Lower lobe of right lung (tissue), 2 donors: ENCODE data around the gene FUT4. TPM values are rescaled to one million over a fixed set of nuclear protein-coding genes. Genes with fewer than 3 reads are reported as not detected.
A peak's percentile ranks its signal among the peaks of the same experiment; 100 is the strongest.
"Not testable (repeated sequence)": the region's sequence is repeated elsewhere in the genome, so short reads cannot be mapped to it uniquely, and the experiment has no call there.

Source experiments
- ATAC-seq, 2 donors: fragments of 200-7000 bp; cut with Tn5 transposase; one replicate each; pipeline ENCODE4 v1.9.1; 2020 to 2022; ENCODE audit warnings: mild to moderate bottlenecking in 2 of 2, moderate library complexity in 2 of 2
- DNase-seq: peaks from one replicate; pipeline ENCODE4 v3.0.0-alpha.2; 2020
- H3K27ac ChIP-seq: fragments of 200-600 bp; one replicate; pipeline ENCODE4 v1.8.0; 2022
- H3K27me3 ChIP-seq: fragments of 200-600 bp; one replicate; pipeline ENCODE4 v1.8.0; 2022; ENCODE audit warnings: low read depth
- H3K36me3 ChIP-seq: fragments of 200-600 bp; one replicate; pipeline ENCODE4 v1.8.0; 2022; ENCODE audit warnings: mild to moderate bottlenecking
- H3K4me1 ChIP-seq: fragments of 200-600 bp; one replicate; pipeline ENCODE4 v1.8.0; 2022
- H3K4me3 ChIP-seq: fragments of 200-600 bp; one replicate; pipeline ENCODE4 v1.8.0; 2022; ENCODE audit warnings: mild to moderate bottlenecking
- H3K9me3 ChIP-seq: fragments of 200-600 bp; one replicate; pipeline ENCODE4 v1.8.0; 2022
- intact Hi-C: fragments of 100-400 bp; cut with DNase I; formaldehyde crosslinking; loops from one replicate; pipeline ENCODE4 v1.11.0; 2022
- total RNA-seq: library from RNA; stranded (reverse); fragmentation: NEBNext Ultra II Directional; extraction: Animal tissue kit (Norgen Biotek cat#: 25700); gene quantifications from one replicate; pipeline ENCODE4 v1.2.1, GENCODE V29; 2021
- TF ChIP-seq, protein P1 (sequence below): fragments of 200-600 bp; IDR thresholded peaks from one replicate; pipeline ENCODE4 v1.8.0; 2022; ENCODE audit warnings: antibody characterized with exemption, mild to moderate bottlenecking
- donor health status: DM: no; HTN: yes; CAD: no; lungs with severe emphysema.

The FUT4 gene
- total RNA-seq, 1 donor from 2014 or later, result 7.1 TPM

DNA sequence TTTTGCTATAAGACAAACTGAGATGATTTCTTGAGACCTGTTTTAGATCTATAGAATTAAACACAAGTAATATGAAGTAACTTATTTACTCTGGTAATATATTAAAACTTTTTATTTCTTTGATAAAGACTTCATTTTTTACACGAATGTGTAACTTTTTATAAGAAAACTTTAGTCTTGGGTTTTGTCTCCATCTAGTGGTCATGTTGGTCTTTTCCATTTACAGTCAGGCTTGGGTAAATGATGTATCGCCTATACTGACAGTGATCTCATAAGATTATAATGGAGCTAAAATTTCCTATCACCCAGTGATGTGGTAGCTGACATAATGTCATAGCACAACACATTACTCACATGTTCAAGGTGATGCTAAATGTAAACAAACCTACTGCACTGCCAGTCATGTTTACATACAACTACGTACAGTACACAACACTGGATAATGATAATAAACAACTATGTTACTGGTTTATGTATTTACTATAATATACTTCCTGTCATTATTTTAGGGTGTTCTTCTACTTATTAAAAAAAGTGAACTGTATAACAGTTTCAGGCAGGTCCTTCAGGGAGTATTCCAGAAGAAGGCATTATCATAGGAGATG, 38.9 kb upstream of the FUT4 start:
- Histone ChIP-seq H3K27ac (no peak overlapping the region), H3K4me1 (no peaks in the 10 kb centered on the region), H3K36me3 (peaks cover 26% of the 10 kb centered on the region), H3K27me3 (no peaks in the 10 kb centered on the region), H3K4me3 (no peak overlapping the region), H3K9me3 (no peaks in the 10 kb centered on the region)
- peak; percentile 41 to 46 for ATAC-seq
- no peak for DNase-seq
- intact Hi-C loops, result no loop called here
- TF ChIP-seq, protein P1, sequence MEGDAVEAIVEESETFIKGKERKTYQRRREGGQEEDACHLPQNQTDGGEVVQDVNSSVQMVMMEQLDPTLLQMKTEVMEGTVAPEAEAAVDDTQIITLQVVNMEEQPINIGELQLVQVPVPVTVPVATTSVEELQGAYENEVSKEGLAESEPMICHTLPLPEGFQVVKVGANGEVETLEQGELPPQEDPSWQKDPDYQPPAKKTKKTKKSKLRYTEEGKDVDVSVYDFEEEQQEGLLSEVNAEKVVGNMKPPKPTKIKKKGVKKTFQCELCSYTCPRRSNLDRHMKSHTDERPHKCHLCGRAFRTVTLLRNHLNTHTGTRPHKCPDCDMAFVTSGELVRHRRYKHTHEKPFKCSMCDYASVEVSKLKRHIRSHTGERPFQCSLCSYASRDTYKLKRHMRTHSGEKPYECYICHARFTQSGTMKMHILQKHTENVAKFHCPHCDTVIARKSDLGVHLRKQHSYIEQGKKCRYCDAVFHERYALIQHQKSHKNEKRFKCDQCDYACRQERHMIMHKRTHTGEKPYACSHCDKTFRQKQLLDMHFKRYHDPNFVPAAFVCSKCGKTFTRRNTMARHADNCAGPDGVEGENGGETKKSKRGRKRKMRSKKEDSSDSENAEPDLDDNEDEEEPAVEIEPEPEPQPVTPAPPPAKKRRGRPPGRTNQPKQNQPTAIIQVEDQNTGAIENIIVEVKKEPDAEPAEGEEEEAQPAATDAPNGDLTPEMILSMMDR, result peak; percentile 74

DNA sequence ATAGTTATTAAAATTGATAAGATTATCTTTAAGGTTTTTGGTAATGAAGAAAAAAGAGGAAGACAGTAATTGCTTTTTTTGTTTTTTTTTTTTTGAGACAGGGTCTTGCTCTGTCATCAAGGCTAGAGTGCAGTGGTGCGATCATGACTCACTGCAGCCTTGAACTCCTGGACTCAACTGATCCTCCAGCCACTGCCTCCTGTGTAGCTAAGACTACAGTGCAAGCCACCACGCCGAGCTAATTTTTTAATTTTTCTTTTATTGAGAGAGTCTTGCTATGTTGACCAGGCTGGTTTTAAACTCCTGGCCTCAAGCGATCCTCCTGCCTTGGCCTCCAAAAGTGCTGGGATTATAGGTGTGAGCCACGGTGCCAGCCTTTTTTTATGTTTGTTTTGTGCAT, 37.2 kb upstream of the FUT4 start:
- H3K27ac ChIP-seq, H3K36me3 ChIP-seq, H3K27me3 ChIP-seq, H3K9me3 ChIP-seq, DNase-seq, H3K4me3 ChIP-seq, ATAC-seq, H3K4me1 ChIP-seq, intact Hi-C loops: not testable (repeated sequence)

- H3K27ac ChIP-seq, result no peak overlapping the region
Measured at GRCh38 chr11:94507485-94507884, 36.2 kb upstream of the FUT4 start.

GRCh38 chr11:94511932-94512781, 31.6 kb upstream of the FUT4 start, which contains the start of gene C11orf97:
Gene C11orf97 (plus strand): TSS chr11:94512461. CDS start chr11:94512529, 68 bp downstream.
- TF ChIP-seq, protein P1, result no peak
- intact Hi-C loops, result loop anchor here (10.0 kb wide), 1 partner anchor 93 kb away; no protein-coding TSS in a partner anchor
- ATAC-seq, result peak; percentile 88 to 93

More at GRCh38 chr11:94507485-94507884, 36.2 kb upstream of the FUT4 start:
- ATAC-seq (no peak), DNase-seq (no peak)
- Histone ChIP-seq H3K9me3 (no peaks in the 10 kb centered on the region), H3K27me3 (no peaks in the 10 kb centered on the region), H3K36me3 (peaks cover 4% of the 10 kb centered on the region), H3K4me3 (no peak overlapping the region), H3K4me1 (no peaks in the 10 kb centered on the region)
- intact Hi-C loops, result no loop called here
- TF ChIP-seq, protein P1, result no peak

GRCh38 chr11:94513091-94513490, 30.6 kb upstream of the FUT4 start:
- TF ChIP-seq, protein P1, result no peak
- intact Hi-C loops, result loop anchor here (10.0 kb wide), 1 partner anchor 92 kb away; no protein-coding TSS in a partner anchor
- Histone ChIP-seq H3K4me1 (no peaks in the 10 kb centered on the region), H3K27ac (no peak overlapping the region), H3K27me3 (no peaks in the 10 kb centered on the region), H3K9me3 (no peaks in the 10 kb centered on the region), H3K36me3 (no peaks in the 10 kb centered on the region), H3K4me3 (peak overlapping the region; percentile 60)
- ATAC-seq (peak; percentile 32 to 45), DNase-seq (no peak)

More at GRCh38 chr11:94511932-94512781, 31.6 kb upstream of the FUT4 start, which contains the start of gene C11orf97:
- peak; percentile 76 for DNase-seq
- no peaks in the 10 kb centered on the region for H3K36me3 ChIP-seq
- no peaks in the 10 kb centered on the region for H3K4me1 ChIP-seq
- no peaks in the 10 kb centered on the region for H3K9me3 ChIP-seq
- no peak within 1 kb of the TSS for H3K27ac ChIP-seq
- H3K4me3 ChIP-seq, result peak within 1 kb of the TSS; percentile 60
- no peaks in the 10 kb centered on the region for H3K27me3 ChIP-seq
